Activated T-cell treated with anti-CD3 and anti-CD28 coated beads, Interleukin-2, amount 50 U/mL, for 4 hours (primary cell): ENCODE results near the gene INTS3. TPM values are rescaled to one million over a fixed set of nuclear protein-coding genes. Genes with fewer than 3 reads are reported as not detected.
"Not testable (repeated sequence)": the region's sequence is repeated elsewhere in the genome, so short reads cannot be mapped to it uniquely, and the experiment has no call there.

ENCODE experiments used
- ATAC-seq, 2 donors: fragments of 200-7000 bp; cut with Tn5 transposase; one replicate each; pipeline ENCODE4 v1.10.0; 2021
- DNase-seq: peaks from one replicate; pipeline ENCODE4 v3.0.0-alpha.2; 2020
- H3K27me3 Mint-ChIP-seq: one replicate; pipeline ENCODE4 v1.8.0; 2021; ENCODE audit warnings: low read depth, mixed read lengths
- H3K36me3 Mint-ChIP-seq: one replicate; pipeline ENCODE4 v1.8.0; 2022; ENCODE audit warnings: mixed read lengths; ENCODE audit not compliant: insufficient read depth
- H3K4me1 Mint-ChIP-seq: one replicate; pipeline ENCODE4 v1.8.0; 2021; ENCODE audit warnings: low read depth, mixed read lengths
- H3K4me3 Mint-ChIP-seq: one replicate; pipeline ENCODE4 v1.8.0; 2021; ENCODE audit warnings: mild to moderate bottlenecking, moderate library complexity, mixed read lengths
- H3K9me3 Mint-ChIP-seq: one replicate; pipeline ENCODE4 v1.8.0; 2021; ENCODE audit warnings: mixed read lengths
- total RNA-seq, 3 donors: library from RNA; stranded (reverse); gene quantifications; one replicate each; pipeline ENCODE4 v1.2.1, GENCODE V29; 2021

Gene INTS3
- total RNA-seq, 3 donors from 2014 or later, result 46.9 to 49.4 (median 48.5) TPM

- Mint-ChIP-seq H3K36me3 (peaks cover 4% of the 10 kb centered on the region), H3K27me3 (no peaks in the 10 kb centered on the region), H3K4me1 (peaks cover 25% of the 10 kb centered on the region), H3K4me3 (peak within 1 kb of the TSS; percentile 82), H3K9me3 (no peaks in the 10 kb centered on the region)
- no peak for DNase-seq
- ATAC-seq, result peak; percentile 27 to 31
These were observed 47.1 kb downstream of the INTS3 start, which contains the start of gene SLC27A3 for GRCh38 chr1:153774780-153775457. Gene SLC27A3 (plus strand): TSS chr1:153775407. CDS start chr1:153775498, 91 bp downstream.

- peaks cover 25% of the 10 kb centered on the region for H3K4me1 Mint-ChIP-seq
- no peaks in the 10 kb centered on the region for H3K27me3 Mint-ChIP-seq
- no peaks in the 10 kb centered on the region for H3K9me3 Mint-ChIP-seq
- peak; percentile 75 to 77 for ATAC-seq
- DNase-seq, result peak; percentile 57
- peak overlapping the region; percentile 82 for H3K4me3 Mint-ChIP-seq
- peaks cover under 1% of the 10 kb centered on the region for H3K36me3 Mint-ChIP-seq
These were observed 47.8 kb downstream of the INTS3 start for GRCh38 chr1:153775458-153776327.

- Mint-ChIP-seq H3K36me3 (no peaks in the 10 kb centered on the region), H3K9me3 (no peaks in the 10 kb centered on the region), H3K27me3 (no peaks in the 10 kb centered on the region), H3K4me1 (peaks cover 25% of the 10 kb centered on the region), H3K4me3 (peak overlapping the region; percentile 64)
- ATAC-seq, result no peak
- DNase-seq, result no peak
These were observed 48.5 kb downstream of the INTS3 start for GRCh38 chr1:153776352-153776751.

GRCh38 chr1:153776845-153777370 lies 49.1 kb downstream of the INTS3 start:
- H3K27me3 Mint-ChIP-seq, result no peaks in the 10 kb centered on the region

GRCh38 chr1:153777648-153778047 lies 49.8 kb downstream of the INTS3 start:
- ATAC-seq, result no peak
- Mint-ChIP-seq H3K36me3 (no peaks in the 10 kb centered on the region), H3K4me3 (no peak overlapping the region), H3K9me3 (no peaks in the 10 kb centered on the region), H3K27me3 (no peaks in the 10 kb centered on the region), H3K4me1 (peaks cover 25% of the 10 kb centered on the region)
- no peak for DNase-seq

More at GRCh38 chr1:153776845-153777370, 49.1 kb downstream of the INTS3 start:
- DNase-seq (no peak), ATAC-seq (no peak)
- H3K4me1 Mint-ChIP-seq, result peaks cover 25% of the 10 kb centered on the region
- H3K36me3 Mint-ChIP-seq, result no peaks in the 10 kb centered on the region
- H3K4me3 Mint-ChIP-seq, result peak overlapping the region; percentile 66
- no peaks in the 10 kb centered on the region for H3K9me3 Mint-ChIP-seq

GRCh38 chr1:153778051-153778823 lies 50.4 kb downstream of the INTS3 start:
- Mint-ChIP-seq H3K4me1 (peaks cover 28% of the 10 kb centered on the region), H3K27me3 (no peaks in the 10 kb centered on the region), H3K36me3 (no peaks in the 10 kb centered on the region), H3K4me3 (no peak overlapping the region), H3K9me3 (no peaks in the 10 kb centered on the region)
- no peak for DNase-seq
- no peak for ATAC-seq

GRCh38 chr1:153778824-153779519 lies 51.1 kb downstream of the INTS3 start:
- ATAC-seq, result no peak
- no peak for DNase-seq
- Mint-ChIP-seq H3K9me3 (no peaks in the 10 kb centered on the region), H3K4me1 (peaks cover 31% of the 10 kb centered on the region), H3K27me3 (no peaks in the 10 kb centered on the region), H3K36me3 (no peaks in the 10 kb centered on the region), H3K4me3 (no peak overlapping the region)

GRCh38 chr1:153779781-153780541 lies 52.1 kb downstream of the INTS3 start:
- Mint-ChIP-seq H3K27me3 (no peaks in the 10 kb centered on the region), H3K36me3 (no peaks in the 10 kb centered on the region), H3K9me3 (no peaks in the 10 kb centered on the region), H3K4me1 (peaks cover 22% of the 10 kb centered on the region), H3K4me3 (peak overlapping the region; percentile 29)
- ATAC-seq (no peak), DNase-seq (no peak)

- Mint-ChIP-seq H3K27me3 (no peaks in the 10 kb centered on the region), H3K9me3 (no peaks in the 10 kb centered on the region)
These were observed 52.7 kb downstream of the INTS3 start for GRCh38 chr1:153780551-153780950.

GRCh38 chr1:153782648-153783047 lies 54.8 kb downstream of the INTS3 start:
- not testable (repeated sequence) for H3K27me3 Mint-ChIP-seq, H3K36me3 Mint-ChIP-seq, H3K9me3 Mint-ChIP-seq, ATAC-seq, H3K4me1 Mint-ChIP-seq, DNase-seq
- peak overlapping the region; percentile 87 for H3K4me3 Mint-ChIP-seq

More at GRCh38 chr1:153780551-153780950, 52.7 kb downstream of the INTS3 start:
- H3K4me3 Mint-ChIP-seq, result no peak overlapping the region
- DNase-seq (no peak), ATAC-seq (no peak)
- no peaks in the 10 kb centered on the region for H3K36me3 Mint-ChIP-seq
- H3K4me1 Mint-ChIP-seq, result peaks cover 21% of the 10 kb centered on the region

GRCh38 chr1:153783233-153784190 lies 55.7 kb downstream of the INTS3 start:
- no peaks in the 10 kb centered on the region for H3K9me3 Mint-ChIP-seq
- H3K27me3 Mint-ChIP-seq, result no peaks in the 10 kb centered on the region
- peak; percentile 97 to 98 for ATAC-seq
- H3K4me1 Mint-ChIP-seq, result peaks cover 7% of the 10 kb centered on the region
- peak; percentile 91 for DNase-seq
- H3K36me3 Mint-ChIP-seq, result no peaks in the 10 kb centered on the region
- peak overlapping the region; percentile 87 for H3K4me3 Mint-ChIP-seq
